AG10803 (cell line): ENCODE measurements around the gene CPEB2.
"Not testable (repeated sequence)": the region's sequence is repeated elsewhere in the genome, so short reads cannot be mapped to it uniquely, and the experiment has no call there.

ENCODE experiments used
- DNase-seq: peaks from one replicate; pipeline ENCODE4 v3.0.0; 2010; ENCODE audit warnings: low read depth
- H3K4me3 ChIP-seq: 2 replicates; pipeline ENCODE4 v1.5.1; 2011; ENCODE audit warnings: mild to moderate bottlenecking, low read length, control low read depth
- TF ChIP-seq, protein P1 (sequence below): conservative IDR thresholded peaks from 2 replicates; pipeline ENCODE4 v1.5.1; 2011; ENCODE audit warnings: mild to moderate bottlenecking, low read length, control low read depth, inconsistent platforms

The CPEB2 gene

DNA sequence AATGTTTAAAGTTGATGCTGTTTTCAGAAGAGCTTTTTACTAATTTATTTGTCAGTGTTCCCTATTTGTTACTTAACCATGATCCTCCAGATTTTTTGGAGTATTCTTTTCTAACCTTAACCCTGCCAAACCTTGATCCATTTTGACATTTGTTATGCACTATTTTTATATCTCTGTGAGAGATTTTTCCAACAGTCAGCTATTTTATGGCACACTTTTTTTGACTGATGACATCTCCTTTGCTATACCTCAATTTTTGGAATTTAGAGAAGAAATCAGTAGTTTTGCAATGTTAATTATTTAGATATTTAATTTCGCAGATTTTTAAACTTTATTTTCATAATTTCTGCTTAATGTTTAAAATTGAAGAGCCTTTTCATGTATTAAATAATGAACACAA lies 66.0 kb downstream of the CPEB2 start:
- no peak overlapping the region for H3K4me3 ChIP-seq
- DNase-seq = no peak
- TF ChIP-seq, protein P1, sequence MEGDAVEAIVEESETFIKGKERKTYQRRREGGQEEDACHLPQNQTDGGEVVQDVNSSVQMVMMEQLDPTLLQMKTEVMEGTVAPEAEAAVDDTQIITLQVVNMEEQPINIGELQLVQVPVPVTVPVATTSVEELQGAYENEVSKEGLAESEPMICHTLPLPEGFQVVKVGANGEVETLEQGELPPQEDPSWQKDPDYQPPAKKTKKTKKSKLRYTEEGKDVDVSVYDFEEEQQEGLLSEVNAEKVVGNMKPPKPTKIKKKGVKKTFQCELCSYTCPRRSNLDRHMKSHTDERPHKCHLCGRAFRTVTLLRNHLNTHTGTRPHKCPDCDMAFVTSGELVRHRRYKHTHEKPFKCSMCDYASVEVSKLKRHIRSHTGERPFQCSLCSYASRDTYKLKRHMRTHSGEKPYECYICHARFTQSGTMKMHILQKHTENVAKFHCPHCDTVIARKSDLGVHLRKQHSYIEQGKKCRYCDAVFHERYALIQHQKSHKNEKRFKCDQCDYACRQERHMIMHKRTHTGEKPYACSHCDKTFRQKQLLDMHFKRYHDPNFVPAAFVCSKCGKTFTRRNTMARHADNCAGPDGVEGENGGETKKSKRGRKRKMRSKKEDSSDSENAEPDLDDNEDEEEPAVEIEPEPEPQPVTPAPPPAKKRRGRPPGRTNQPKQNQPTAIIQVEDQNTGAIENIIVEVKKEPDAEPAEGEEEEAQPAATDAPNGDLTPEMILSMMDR = no peak

DNA sequence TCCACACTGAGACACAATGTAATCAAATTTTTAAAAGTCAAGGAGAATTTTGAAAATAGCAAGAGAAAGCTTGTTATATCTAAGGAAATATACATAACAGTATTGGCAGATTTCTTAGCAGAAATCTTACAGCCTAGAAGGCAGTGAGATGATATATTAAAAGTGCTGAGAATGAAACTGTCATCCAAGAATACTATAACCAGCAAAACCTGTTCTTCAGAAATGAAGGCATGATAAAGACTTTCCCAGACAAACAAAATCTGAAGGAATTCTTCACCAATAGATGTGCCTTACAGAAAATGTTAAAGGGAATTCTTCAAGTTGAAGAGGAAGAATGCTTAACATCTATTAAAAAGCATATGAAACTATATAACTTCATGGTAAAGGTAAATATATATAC lies 73.6 kb downstream of the CPEB2 start:
- no peak for DNase-seq
- no peak overlapping the region for H3K4me3 ChIP-seq
- TF ChIP-seq, protein P1 = no peak

DNA sequence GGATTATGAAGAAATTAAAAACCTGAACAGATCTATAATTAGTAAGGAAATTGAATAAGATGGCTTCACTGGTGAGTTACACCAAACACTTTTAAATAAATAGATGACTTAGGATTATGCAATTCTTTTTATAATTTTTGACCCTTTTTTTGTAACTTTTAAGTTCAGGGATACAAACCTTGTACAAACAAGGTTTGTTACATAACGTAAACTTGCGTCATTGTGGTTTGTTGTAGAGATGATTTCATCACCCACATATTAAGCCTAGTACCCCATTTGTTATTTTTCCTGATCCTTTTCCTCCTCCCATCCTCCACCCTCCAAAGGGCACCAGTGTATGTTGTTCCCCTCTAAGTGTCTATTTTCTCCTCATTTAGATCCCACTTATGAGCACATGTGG lies 75.7 kb downstream of the CPEB2 start:
- no peak overlapping the region for H3K4me3 ChIP-seq
- DNase-seq = peak; percentile 30
- TF ChIP-seq, protein P1 = no peak

DNA sequence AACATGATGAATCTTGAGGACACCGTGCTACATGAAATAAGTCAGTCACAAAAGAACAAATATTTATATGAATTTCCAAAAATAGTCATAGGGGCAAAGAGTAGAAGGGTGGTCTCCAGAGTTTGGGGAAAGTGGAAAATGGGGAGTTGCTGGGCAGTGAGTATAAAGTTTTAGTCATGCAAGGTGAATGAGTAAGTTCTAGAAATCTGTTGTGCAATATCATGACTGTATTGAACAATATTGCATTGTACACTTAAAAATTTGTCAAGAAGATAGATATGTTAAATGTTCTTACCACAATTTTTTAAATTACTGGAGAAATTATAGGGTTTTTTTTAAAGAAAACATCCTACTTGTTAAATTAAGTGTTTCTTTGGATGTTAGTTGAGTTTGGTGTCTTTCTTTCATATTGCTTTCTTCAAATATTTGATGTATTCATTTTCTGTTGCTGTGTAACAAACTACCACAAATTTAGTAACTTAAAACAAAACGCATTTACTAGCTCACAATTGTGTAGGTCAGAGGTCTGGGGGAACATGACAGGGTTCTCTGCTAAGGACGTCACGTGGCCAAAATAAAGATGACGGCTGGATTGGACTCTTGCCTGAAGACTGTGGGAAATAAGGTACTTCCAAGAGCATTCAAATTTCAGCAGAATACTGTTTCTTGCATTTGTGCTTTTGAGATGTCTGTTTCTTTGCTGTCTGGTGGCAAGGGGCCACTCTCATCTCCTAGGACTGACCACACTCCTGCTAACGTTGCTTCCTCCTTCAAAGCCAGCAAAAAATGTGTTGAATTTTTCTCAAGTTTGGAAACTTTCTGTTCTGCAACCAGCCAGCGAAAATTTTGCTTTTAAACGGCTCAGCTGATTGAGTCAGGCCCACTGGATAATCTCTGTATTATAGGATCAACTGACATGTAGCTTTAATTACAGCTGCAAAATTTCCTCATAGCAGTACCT lies 76.7 kb downstream of the CPEB2 start:
- TF ChIP-seq, protein P1 = no peak
- no peak overlapping the region for H3K4me3 ChIP-seq
- peak; percentile 33 for DNase-seq

DNA sequence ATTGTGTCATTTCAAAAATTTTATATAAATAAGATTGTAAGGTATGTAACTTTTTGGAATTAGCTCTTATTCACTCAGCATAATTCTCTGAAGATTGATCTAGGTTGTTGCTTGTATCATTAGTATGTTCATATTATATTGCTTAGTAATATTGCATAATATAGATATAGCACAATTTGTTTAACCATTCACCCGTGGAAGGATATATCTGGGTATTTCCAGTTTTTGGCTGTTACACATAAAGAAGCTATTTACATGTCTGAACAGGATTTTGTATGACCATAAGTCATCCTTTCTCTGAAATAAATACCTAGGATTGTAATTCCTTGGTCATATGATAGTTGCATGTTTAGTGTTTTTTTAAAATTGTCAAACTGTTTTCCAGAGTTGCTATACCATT lies 82.5 kb downstream of the CPEB2 start:
- H3K4me3 ChIP-seq = no peak overlapping the region
- TF ChIP-seq, protein P1 = no peak
- no peak for DNase-seq

DNA sequence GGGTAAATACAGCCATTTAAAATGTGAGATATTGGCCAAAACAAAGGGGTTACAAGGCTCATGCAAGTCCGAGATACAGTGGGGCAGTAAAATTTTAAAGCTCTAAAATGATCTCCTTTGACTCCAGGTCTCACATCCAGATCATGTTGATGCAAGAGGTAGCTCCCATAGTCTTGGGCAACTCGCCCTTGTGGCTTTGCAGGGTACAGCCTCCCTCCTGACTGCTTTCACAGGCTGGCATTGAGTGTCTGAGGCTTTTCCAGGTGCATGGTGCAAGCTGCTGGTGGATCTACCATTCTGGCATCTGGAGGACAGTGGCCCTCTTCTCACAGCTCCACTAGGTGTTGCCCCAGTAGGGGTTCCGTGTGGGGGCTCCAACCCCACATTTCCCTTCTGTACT lies 83.5 kb downstream of the CPEB2 start:
- H3K4me3 ChIP-seq, DNase-seq: not testable (repeated sequence)

DNA sequence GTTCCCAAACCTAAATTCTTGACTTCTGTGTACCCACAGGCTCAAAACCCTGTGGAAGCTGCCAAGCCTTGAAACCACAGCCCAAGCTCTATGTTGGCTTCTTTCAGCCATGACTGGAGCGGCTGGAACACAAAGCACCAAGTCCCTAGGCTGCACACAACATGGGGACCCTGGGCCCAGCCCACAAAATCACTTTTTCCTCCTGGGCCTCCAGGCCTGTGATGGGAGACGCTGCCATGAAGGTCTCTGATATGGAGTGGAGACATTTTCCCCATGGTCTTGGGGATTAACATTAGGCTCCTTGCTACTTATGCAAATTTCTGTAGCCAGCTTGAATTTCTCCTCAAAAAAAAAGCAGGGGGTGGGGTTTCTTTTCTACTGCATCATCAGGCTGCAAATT lies 84.0 kb downstream of the CPEB2 start:
- not testable (repeated sequence) for DNase-seq, H3K4me3 ChIP-seq

DNA sequence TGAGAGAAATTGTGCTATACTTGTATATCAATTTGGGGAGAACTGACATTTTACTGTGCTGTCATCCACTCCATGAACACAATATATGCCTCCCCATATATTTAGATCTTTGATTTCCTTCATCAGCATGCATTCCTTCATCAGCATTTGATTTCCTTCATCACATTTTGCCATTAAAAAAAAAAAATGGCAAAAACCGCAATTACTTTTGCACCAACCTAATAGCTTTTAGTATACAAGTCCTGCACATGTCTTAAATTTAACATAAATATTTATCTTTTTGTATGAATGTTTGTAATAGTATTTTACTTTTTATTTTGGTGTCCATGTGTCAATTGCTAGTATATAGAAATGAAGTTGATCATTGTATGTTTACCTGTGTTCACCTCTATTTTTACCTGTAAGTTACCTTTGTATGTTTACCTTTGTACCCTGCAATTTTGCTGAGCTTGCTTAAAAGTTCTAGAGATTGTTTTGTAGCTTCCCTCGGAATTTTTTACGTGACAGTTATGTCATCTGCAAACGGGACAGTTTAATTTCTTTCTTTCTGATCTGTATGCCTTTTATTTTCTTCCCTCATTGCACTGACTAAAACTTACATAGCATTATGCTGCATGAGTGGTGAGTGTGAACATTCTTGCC lies 86.2 kb downstream of the CPEB2 start:
- H3K4me3 ChIP-seq = no peak overlapping the region
- no peak for DNase-seq
- TF ChIP-seq, protein P1 = no peak
